HepG2 (cell line): ENCODE data around the gene SPN. TPM values are rescaled to one million over a fixed set of nuclear protein-coding genes. Genes with fewer than 3 reads are reported as not detected.

Experiments
- BRF2 ChIP-seq: sonication (generic); formaldehyde crosslinking; IDR thresholded peaks from 2 replicates; pipeline ENCODE4 v1.8.1; 2022; ENCODE audit warnings: mild to moderate bottlenecking, missing genetic modification reagents
- FOXC1 ChIP-seq: sonication (generic); formaldehyde crosslinking; IDR thresholded peaks from 2 replicates; pipeline ENCODE4 v1.8.0; 2022; ENCODE audit warnings: mild to moderate bottlenecking, missing genetic modification reagents, borderline replicate concordance
- HMGA1 ChIP-seq: sonication (generic); formaldehyde crosslinking; conservative IDR thresholded peaks from 2 replicates; pipeline ENCODE4 v1.4.0; 2020; ENCODE audit warnings: missing genetic modification reagents
- HNRNPH1 ChIP-seq: fragments of 200-400 bp; formaldehyde crosslinking; optimal IDR thresholded peaks from 2 replicates; pipeline ENCODE3; 2017; ENCODE audit warnings: mild to moderate bottlenecking, low read depth, low read length
- IRF9 ChIP-seq: sonication (generic); formaldehyde crosslinking; IDR thresholded peaks from 2 replicates; pipeline ENCODE4 v1.8.0; 2022; ENCODE audit warnings: missing genetic modification reagents, mild to moderate bottlenecking, borderline replicate concordance
- NPAS2 ChIP-seq: sonication (generic); formaldehyde crosslinking; IDR thresholded peaks from 2 replicates; pipeline ENCODE4 v1.8.0; 2022; ENCODE audit warnings: mild to moderate bottlenecking, missing genetic modification reagents, borderline replicate concordance
- PHF8 ChIP-seq: sonication (generic); formaldehyde crosslinking; IDR thresholded peaks from 2 replicates; pipeline ENCODE4 v1.5.0; 2020; ENCODE audit warnings: missing genetic modification reagents
- SKIL ChIP-seq: sonication (generic); formaldehyde crosslinking; IDR thresholded peaks from 2 replicates; pipeline ENCODE4 v1.8.0; 2022; ENCODE audit warnings: missing genetic modification reagents, mild to moderate bottlenecking, moderate library complexity, borderline replicate concordance
- SRSF4 ChIP-seq: fragments of 200-400 bp; formaldehyde crosslinking; IDR thresholded peaks from one replicate; pipeline ENCODE4 v1.6.1; 2018; ENCODE audit warnings: mild to moderate bottlenecking, low read depth, low read length, moderate library complexity; ENCODE audit not compliant: poor library complexity, severe bottlenecking
- UBTF ChIP-seq: sonication (generic); formaldehyde crosslinking; IDR thresholded peaks from 2 replicates; pipeline ENCODE4 v1.4.0; 2020; ENCODE audit warnings: mild to moderate bottlenecking, missing genetic modification reagents
- ZBTB34 ChIP-seq: sonication (generic); formaldehyde crosslinking; IDR thresholded peaks from 2 replicates; pipeline ENCODE4 v1.8.0; 2022; ENCODE audit warnings: mild to moderate bottlenecking, missing genetic modification reagents
- ZBTB4 ChIP-seq: sonication (generic); formaldehyde crosslinking; IDR thresholded peaks from 2 replicates; pipeline ENCODE4 v1.4.0; 2020; ENCODE audit warnings: missing genetic modification reagents, mild to moderate bottlenecking, borderline replicate concordance
- ZFAT ChIP-seq: sonication (generic); formaldehyde crosslinking; conservative IDR thresholded peaks from 2 replicates; pipeline ENCODE4 v1.8.1; 2023; ENCODE audit warnings: missing genetic modification reagents, inconsistent platforms
- ZFP36 ChIP-seq: fragments of 150-350 bp; IDR thresholded peaks from 2 replicates; pipeline ENCODE4 v1.6.1; 2018; ENCODE audit warnings: borderline replicate concordance, low read length, low read depth; ENCODE audit not compliant: partially characterized antibody
- ZNF598 ChIP-seq: sonication (generic); formaldehyde crosslinking; IDR thresholded peaks from 2 replicates; pipeline ENCODE4 v1.5.1; 2020; ENCODE audit warnings: mild to moderate bottlenecking, missing genetic modification reagents, borderline replicate concordance
- ZNF652 ChIP-seq: IDR thresholded peaks from 2 replicates; pipeline ENCODE4 v1.6.1; 2016; ENCODE audit warnings: low read depth, borderline replicate concordance
- ZNF7 ChIP-seq: IDR thresholded peaks from 2 replicates; pipeline ENCODE4 v1.6.1; 2016; ENCODE audit warnings: missing biosample characterization, missing genetic modification reagents
- polyA plus RNA-seq, 8 experiments: library from polyadenylated mRNA; depleted of rRNA in 3 of 8; stranded (reverse) in 7 of 8; unstranded in 1 of 8; fragments of >200 nt; fragmentation: Illumina TruSeq in 4 of 8; extraction: Trizol in 4 of 8; gene quantifications; 2 replicates each; pipeline versions ENCODE4 v1.2.1 to v1.2.3, GENCODE V29; 2011 to 2016; ENCODE audit warnings: low read depth in 4 of 8, missing spikeins in 1 of 8, mixed read lengths in 1 of 8; ENCODE audit not compliant: insufficient read depth in 1 of 8
- total RNA-seq, 5 experiments: library from RNA; depleted of rRNA; stranded (reverse); fragments of >200 nt; fragmentation: Illumina TruSeq; extraction: Trizol; gene quantifications; 2 replicates each; pipeline ENCODE4 v1.2.3, GENCODE V29; 2016; ENCODE audit warnings: low read depth in 1 of 5

SPN gene
- total and polyA plus RNA-seq, 2 of the 13 experiments (the other 11 are each of a cell fraction or from before 2014, with no cell fraction given): 0.22 to 1.6 TPM

- peak; percentile 90 for TF ChIP-seq ZBTB34 (CRISPR knock-in tag)
- no peak for TF ChIP-seq FOXC1 (CRISPR knock-in tag)
- TF ChIP-seq ZNF7 (CRISPR knock-in tag): no peak
- no peak for TF ChIP-seq SRSF4
- no peak for TF ChIP-seq ZFP36
- peak; percentile 71; the same call in 1 of the 2 replicates for TF ChIP-seq BRF2
- no peak for TF ChIP-seq HMGA1 (CRISPR knock-in tag)
- no peak for TF ChIP-seq SKIL
- TF ChIP-seq ZNF598 (CRISPR knock-in tag): no peak
- TF ChIP-seq UBTF (CRISPR knock-in tag): no peak
- no peak for TF ChIP-seq HNRNPH1
- no peak for TF ChIP-seq NPAS2
- TF ChIP-seq ZBTB4 (CRISPR knock-in tag): no peak
- TF ChIP-seq IRF9: no peak
- no peak for TF ChIP-seq ZNF652 (CRISPR knock-in tag)
- peak; percentile 58; the same call in 1 of the 2 replicates for TF ChIP-seq PHF8 (CRISPR knock-in tag)
- no peak for TF ChIP-seq ZFAT
Measured at GRCh38 chr16:29678691-29679267, 15.7 kb downstream of the SPN start, which contains the start of gene QPRT (continued).
